SK-N-SH treated with all-trans-retinoic acid at 6 μM for 48 hours (cell line): ENCODE data around the gene UTRN.
A peak's percentile ranks its signal among the peaks of the same experiment; 100 is the strongest.

Experiments
- ATAC-seq: fragments of 200-7000 bp; cut with Tn5 transposase; 3 replicates; pipeline ENCODE4 v1.9.1; 2020; ENCODE audit warnings: mild to moderate bottlenecking, moderate library complexity
- ARNTL ChIP-seq: fragments of 450-650 bp; formaldehyde crosslinking; IDR thresholded peaks from 2 replicates; pipeline ENCODE4 v1.5.0; 2020; ENCODE audit warnings: low read depth, mild to moderate bottlenecking, moderate library complexity, borderline replicate concordance
- BACH2 ChIP-seq: fragments of 250-450 bp; sonication (Bioruptor Pico); IDR thresholded peaks from 2 replicates; pipeline ENCODE4 v1.9.0; 2021; ENCODE audit warnings: mild to moderate bottlenecking, borderline replicate concordance
- ESRRG ChIP-seq: fragments of 250-450 bp; sonication (Bioruptor Pico); IDR thresholded peaks from 2 replicates; pipeline ENCODE4 v1.6.1; 2021; ENCODE audit warnings: mild to moderate bottlenecking
- GLIS3 ChIP-seq: fragments of 250-450 bp; sonication (Bioruptor Pico); IDR thresholded peaks from 2 replicates; pipeline ENCODE4 v1.5.0; 2020; ENCODE audit warnings: mild to moderate bottlenecking, moderate library complexity
- OSR1 ChIP-seq: fragments of 250-450 bp; sonication (Bioruptor Pico); IDR thresholded peaks from 2 replicates; pipeline ENCODE4 v1.8.0; 2022; ENCODE audit warnings: moderate library complexity, mild to moderate bottlenecking, inconsistent platforms
- PPARA ChIP-seq: fragments of 250-450 bp; sonication (Bioruptor Pico); IDR thresholded peaks from 2 replicates; pipeline ENCODE4 v1.5.0; 2020; ENCODE audit warnings: mild to moderate bottlenecking, borderline replicate concordance
- RARB ChIP-seq: fragments of 250-450 bp; sonication (Bioruptor Pico); IDR thresholded peaks from 2 replicates; pipeline ENCODE4 v1.8.0; 2021; ENCODE audit warnings: mild to moderate bottlenecking, moderate library complexity
- SNAI2 ChIP-seq: fragments of 250-450 bp; sonication (Bioruptor Pico); IDR thresholded peaks from 2 replicates; pipeline ENCODE4 v1.5.0; 2020; ENCODE audit warnings: mild to moderate bottlenecking, moderate library complexity
- TCF4 ChIP-seq: fragments of 250-450 bp; sonication (Bioruptor Pico); IDR thresholded peaks from 2 replicates; pipeline ENCODE4 v1.8.0; 2021; ENCODE audit warnings: mild to moderate bottlenecking, moderate library complexity, borderline replicate concordance
- TOX ChIP-seq: fragments of 250-450 bp; sonication (Bioruptor Pico); IDR thresholded peaks from 2 replicates; pipeline ENCODE4 v1.8.0; 2021; ENCODE audit warnings: mild to moderate bottlenecking, moderate library complexity, borderline replicate concordance
- ZC3H10 ChIP-seq: fragments of 250-450 bp; sonication (Bioruptor Pico); IDR thresholded peaks from 2 replicates; pipeline ENCODE4 v1.5.1; 2021; ENCODE audit warnings: mild to moderate bottlenecking, moderate library complexity
- ZFP3 ChIP-seq: fragments of 250-450 bp; sonication (Bioruptor Pico); IDR thresholded peaks from 2 replicates; pipeline ENCODE4 v1.5.0; 2020; ENCODE audit warnings: mild to moderate bottlenecking, moderate library complexity
- ZFP30 ChIP-seq: fragments of 450-650 bp; formaldehyde crosslinking; IDR thresholded peaks from 2 replicates; pipeline ENCODE4 v1.5.0; 2022; ENCODE audit warnings: mild to moderate bottlenecking, moderate library complexity
- ZNF565 ChIP-seq: fragments of 450-650 bp; formaldehyde crosslinking; conservative IDR thresholded peaks from 2 replicates; pipeline ENCODE4 v1.5.0; 2020; ENCODE audit warnings: low read depth, mild to moderate bottlenecking, moderate library complexity
- ZNF70 ChIP-seq: fragments of 450-650 bp; formaldehyde crosslinking; IDR thresholded peaks from 2 replicates; pipeline ENCODE4 v1.5.0; 2020; ENCODE audit warnings: mild to moderate bottlenecking, moderate library complexity
- ZNF8 ChIP-seq: fragments of 450-650 bp; formaldehyde crosslinking; IDR thresholded peaks from 2 replicates; pipeline ENCODE4 v1.5.0; 2020; ENCODE audit warnings: mild to moderate bottlenecking, moderate library complexity
- TF ChIP-seq, protein P1 (sequence below): fragments of 250-450 bp; sonication (Bioruptor Pico); IDR thresholded peaks from 2 replicates; pipeline ENCODE4 v1.8.0; 2021; ENCODE audit warnings: low read depth, mild to moderate bottlenecking, moderate library complexity, borderline replicate concordance
- TF ChIP-seq, protein P2 (sequence below): fragments of 250-450 bp; sonication (Bioruptor Pico); IDR thresholded peaks from 2 replicates; pipeline ENCODE4 v1.5.1; 2021; ENCODE audit warnings: mild to moderate bottlenecking, moderate library complexity
- TF ChIP-seq, protein P3 (sequence below): fragments of 250-450 bp; sonication (Bioruptor Pico); IDR thresholded peaks from 2 replicates; pipeline ENCODE4 v1.5.0; 2020; ENCODE audit warnings: mild to moderate bottlenecking, moderate library complexity

The UTRN gene

DNA sequence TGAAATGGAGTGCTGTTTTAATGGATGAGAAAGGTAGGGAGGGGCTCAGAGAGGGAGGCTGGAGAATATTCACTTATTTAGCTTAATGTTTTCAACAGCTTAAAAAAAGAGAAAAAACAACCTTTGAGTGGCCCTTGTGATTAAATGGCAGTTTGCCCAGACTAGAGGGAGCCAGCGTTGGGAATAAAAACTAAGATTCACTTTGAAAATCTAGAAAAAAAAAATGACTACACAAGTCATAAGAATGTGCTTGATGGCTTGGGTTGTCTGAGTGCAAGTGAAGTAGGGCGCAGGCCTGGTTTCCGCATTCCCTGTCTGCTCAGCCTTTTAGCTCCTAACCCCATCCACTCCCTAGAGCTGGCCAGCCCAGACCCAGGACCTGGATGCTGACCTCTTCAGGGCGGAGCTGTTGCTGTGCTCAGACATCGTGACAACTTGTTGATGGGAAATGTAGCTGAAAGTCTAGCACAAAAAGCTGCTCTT lies 28.9 kb downstream of the UTRN start:
- peak; percentile 64 for ATAC-seq
- TF ChIP-seq ZC3H10 (CRISPR knock-in tag) (no peak), RARB (CRISPR knock-in tag) (no peak), ZFP30 (CRISPR knock-in tag) (no peak), ZNF8 (no peak), ESRRG (no peak)

DNA sequence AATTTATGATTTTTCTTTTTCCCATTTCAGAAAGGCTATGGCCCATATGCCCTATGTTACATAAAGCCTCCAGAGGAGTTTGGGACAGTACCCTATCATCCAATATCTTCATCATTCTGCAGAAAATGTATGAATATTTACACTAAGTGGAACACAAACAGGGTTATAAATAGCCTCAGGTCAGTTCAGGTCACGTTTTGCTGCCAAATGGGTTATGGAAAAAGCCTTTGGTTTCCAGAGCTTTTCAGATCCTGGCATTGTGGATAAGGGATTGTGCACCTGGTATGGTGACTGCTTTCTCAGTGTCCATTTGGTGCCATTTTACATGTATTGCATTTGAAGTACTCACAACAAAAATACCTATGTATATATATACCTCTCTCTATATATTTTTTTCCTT lies 29.4 kb downstream of the UTRN start:
- TF ChIP-seq, protein P1, sequence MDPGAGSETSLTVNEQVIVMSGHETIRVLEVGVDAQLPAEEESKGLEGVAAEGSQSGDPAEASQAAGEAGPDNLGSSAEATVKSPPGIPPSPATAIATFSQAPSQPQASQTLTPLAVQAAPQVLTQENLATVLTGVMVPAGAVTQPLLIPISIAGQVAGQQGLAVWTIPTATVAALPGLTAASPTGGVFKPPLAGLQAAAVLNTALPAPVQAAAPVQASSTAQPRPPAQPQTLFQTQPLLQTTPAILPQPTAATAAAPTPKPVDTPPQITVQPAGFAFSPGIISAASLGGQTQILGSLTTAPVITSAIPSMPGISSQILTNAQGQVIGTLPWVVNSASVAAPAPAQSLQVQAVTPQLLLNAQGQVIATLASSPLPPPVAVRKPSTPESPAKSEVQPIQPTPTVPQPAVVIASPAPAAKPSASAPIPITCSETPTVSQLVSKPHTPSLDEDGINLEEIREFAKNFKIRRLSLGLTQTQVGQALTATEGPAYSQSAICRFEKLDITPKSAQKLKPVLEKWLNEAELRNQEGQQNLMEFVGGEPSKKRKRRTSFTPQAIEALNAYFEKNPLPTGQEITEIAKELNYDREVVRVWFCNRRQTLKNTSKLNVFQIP (CRISPR knock-in tag): no peak
- TF ChIP-seq, protein P2, sequence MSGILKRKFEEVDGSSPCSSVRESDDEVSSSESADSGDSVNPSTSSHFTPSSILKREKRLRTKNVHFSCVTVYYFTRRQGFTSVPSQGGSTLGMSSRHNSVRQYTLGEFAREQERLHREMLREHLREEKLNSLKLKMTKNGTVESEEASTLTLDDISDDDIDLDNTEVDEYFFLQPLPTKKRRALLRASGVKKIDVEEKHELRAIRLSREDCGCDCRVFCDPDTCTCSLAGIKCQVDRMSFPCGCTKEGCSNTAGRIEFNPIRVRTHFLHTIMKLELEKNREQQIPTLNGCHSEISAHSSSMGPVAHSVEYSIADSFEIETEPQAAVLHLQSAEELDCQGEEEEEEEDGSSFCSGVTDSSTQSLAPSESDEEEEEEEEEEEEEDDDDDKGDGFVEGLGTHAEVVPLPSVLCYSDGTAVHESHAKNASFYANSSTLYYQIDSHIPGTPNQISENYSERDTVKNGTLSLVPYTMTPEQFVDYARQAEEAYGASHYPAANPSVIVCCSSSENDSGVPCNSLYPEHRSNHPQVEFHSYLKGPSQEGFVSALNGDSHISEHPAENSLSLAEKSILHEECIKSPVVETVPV (CRISPR knock-in tag): no peak
- TF ChIP-seq ZNF565 (CRISPR knock-in tag) (no peak), TOX (CRISPR knock-in tag) (no peak)
- ATAC-seq: no peak; the same call in 2 of the 3 replicates

DNA sequence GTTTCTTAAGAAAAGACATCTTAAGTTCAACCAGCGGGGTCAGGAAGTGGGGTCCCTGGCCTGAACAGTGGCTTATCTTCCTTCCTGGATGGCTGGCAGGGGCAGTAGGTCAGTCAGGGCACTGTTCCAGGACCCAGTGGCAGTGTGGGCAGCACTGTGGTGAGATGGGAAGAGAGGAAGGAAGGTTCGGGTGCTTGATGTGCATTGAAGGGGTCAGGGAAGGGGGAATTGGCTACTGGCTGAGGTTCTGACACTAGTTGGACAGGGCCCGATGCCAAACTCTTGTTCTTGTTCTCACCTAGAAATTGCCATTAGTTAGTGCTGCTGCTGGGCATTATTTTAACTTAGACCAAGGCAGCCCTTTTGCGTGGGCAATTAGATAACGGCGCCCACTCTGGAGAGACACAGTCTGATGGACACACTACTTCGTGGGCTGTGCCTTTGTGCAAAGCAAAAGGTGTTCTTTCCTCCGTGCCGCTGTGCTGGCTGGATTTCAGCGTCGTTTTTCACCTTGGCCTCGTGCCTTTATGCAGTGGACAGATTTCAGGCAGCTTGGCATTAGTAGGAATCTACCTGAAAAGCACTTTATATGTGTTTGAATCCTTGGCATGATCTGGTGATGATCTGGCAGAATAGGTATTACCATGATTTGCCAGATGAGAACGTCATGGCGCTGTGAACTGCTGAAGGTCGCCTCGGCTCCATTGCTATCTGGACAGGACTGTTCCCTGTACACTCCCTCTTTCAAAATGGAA lies 30.3 kb downstream of the UTRN start:
- ATAC-seq: peak; percentile 18; the same call in 1 of the 3 replicates
- TF ChIP-seq ZNF70 (CRISPR knock-in tag) (no peak), ARNTL (no peak)

DNA sequence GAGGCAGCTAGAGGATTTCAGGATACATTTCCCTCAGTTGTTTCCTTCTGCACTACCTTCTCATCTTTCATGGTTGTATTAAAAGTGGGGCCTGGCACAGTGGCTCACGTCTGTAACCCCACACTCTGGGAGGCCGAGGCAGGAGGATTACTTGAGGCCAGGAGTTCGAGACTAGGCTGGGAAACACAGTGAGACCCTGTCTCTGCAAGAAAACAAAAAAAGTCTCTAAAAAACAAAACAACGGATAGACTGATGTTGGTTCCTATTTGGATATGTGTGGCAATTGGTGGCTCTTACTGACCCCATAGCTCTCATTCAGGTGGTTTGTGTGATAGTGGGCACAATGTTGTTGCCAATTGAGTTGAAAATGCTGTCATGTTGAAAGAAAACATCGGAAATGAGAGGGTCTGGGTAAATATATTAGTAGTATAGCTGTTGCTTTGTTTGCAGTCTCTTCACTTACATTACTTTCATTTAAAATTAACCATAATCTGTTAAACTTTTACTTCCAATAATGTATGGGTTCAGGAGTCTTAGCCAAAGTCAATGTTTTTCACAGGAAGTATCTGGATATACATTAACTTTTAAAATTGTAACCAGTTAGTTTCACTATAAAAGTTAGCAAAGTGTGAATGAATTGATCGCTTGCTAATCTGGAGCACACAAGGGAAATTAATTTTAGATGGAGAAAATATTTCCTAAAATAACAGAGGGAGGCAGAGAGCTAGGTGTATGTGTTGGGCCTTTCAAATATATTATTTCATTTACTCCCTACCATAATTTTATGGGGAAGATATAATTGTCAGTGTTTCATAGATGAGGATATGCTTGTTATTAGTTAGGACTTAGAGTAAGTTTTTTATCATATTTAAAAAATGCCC lies 31.1 kb downstream of the UTRN start:
- no peak for ATAC-seq
- TF ChIP-seq SNAI2: no peak
- TF ChIP-seq ARNTL: no peak
- no peak for TF ChIP-seq ZC3H10 (CRISPR knock-in tag)
- TF ChIP-seq, protein P3, sequence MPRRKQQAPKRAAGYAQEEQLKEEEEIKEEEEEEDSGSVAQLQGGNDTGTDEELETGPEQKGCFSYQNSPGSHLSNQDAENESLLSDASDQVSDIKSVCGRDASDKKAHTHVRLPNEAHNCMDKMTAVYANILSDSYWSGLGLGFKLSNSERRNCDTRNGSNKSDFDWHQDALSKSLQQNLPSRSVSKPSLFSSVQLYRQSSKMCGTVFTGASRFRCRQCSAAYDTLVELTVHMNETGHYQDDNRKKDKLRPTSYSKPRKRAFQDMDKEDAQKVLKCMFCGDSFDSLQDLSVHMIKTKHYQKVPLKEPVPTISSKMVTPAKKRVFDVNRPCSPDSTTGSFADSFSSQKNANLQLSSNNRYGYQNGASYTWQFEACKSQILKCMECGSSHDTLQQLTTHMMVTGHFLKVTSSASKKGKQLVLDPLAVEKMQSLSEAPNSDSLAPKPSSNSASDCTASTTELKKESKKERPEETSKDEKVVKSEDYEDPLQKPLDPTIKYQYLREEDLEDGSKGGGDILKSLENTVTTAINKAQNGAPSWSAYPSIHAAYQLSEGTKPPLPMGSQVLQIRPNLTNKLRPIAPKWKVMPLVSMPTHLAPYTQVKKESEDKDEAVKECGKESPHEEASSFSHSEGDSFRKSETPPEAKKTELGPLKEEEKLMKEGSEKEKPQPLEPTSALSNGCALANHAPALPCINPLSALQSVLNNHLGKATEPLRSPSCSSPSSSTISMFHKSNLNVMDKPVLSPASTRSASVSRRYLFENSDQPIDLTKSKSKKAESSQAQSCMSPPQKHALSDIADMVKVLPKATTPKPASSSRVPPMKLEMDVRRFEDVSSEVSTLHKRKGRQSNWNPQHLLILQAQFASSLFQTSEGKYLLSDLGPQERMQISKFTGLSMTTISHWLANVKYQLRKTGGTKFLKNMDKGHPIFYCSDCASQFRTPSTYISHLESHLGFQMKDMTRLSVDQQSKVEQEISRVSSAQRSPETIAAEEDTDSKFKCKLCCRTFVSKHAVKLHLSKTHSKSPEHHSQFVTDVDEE (CRISPR knock-in tag): no peak
- no peak for TF ChIP-seq ZNF70 (CRISPR knock-in tag)
- TF ChIP-seq BACH2 (CRISPR knock-in tag): no peak
- TF ChIP-seq ZFP3: no peak
- TF ChIP-seq TCF4: no peak
- TF ChIP-seq, protein P1 (CRISPR knock-in tag): no peak
- no peak for TF ChIP-seq ZNF565 (CRISPR knock-in tag)
- TF ChIP-seq OSR1: no peak

DNA sequence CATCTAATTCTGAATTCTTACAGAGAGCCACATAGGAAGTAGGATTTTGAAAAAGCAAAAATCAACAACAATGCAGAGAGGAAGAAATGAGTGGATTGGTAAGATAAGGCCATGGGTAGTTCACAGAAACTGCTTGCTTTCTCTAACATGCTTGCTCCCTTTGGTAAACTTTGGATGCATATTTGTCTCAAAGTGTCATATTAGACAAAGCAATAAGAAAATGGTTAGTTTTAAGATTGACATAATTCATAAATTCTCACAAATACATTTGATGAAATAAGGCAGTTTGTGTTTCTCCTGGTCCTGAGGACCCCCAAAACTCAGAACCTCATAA lies 31.7 kb downstream of the UTRN start:
- no peak for ATAC-seq
- no peak for TF ChIP-seq ESRRG
- TF ChIP-seq SNAI2: no peak
- no peak for TF ChIP-seq ZNF8
- TF ChIP-seq, protein P1 (CRISPR knock-in tag): no peak
- TF ChIP-seq ZNF565 (CRISPR knock-in tag): no peak
- TF ChIP-seq, protein P2 (CRISPR knock-in tag): no peak
- no peak for TF ChIP-seq TOX (CRISPR knock-in tag)
- TF ChIP-seq BACH2 (CRISPR knock-in tag): no peak
- TF ChIP-seq RARB (CRISPR knock-in tag): no peak
- TF ChIP-seq ZFP3: no peak
- TF ChIP-seq TCF4: no peak
- no peak for TF ChIP-seq GLIS3 (CRISPR knock-in tag)
- no peak for TF ChIP-seq PPARA (CRISPR knock-in tag)
